HG02588 (cell line): ENCODE results near the gene ABLIM2.
"Not testable (repeated sequence)": the region's sequence is repeated elsewhere in the genome, so short reads cannot be mapped to it uniquely, and the experiment has no call there.

Experiments used
- ATAC-seq: cut with Tn5 transposase; IDR thresholded peaks from one replicate; pipeline ENCODE4 v1.9.1; 2021; ENCODE audit warnings: mild to moderate bottlenecking, moderate library complexity; ENCODE audit not compliant: unreplicated experiment

ABLIM2 gene

GRCh38 chr4:8142556-8142955 is 16.1 kb downstream of the ABLIM2 start:
- no peak for ATAC-seq

DNA sequence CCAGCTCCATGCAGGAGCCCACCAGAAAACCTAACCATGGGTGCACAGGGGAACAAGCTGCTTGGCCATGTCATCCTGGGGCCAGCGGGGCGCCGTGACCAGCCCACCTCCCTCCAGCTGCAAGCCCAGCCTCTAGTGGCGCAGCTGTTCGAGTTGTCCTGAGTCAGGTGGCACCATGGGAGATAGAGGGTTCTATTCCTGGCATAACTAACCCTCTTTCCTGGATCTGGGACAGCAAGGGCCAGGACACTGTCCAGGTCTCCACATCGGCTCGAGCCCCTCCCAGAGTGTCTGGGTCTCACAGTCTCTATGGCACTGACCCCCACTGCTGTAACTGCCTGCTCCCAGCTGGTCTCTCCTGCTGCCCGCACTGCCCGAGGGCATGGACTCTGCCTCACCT is 16.7 kb downstream of the ABLIM2 start:
- ATAC-seq = no peak

- no peak for ATAC-seq
Measured at GRCh38 chr4:8140915-8141314, 17.7 kb downstream of the ABLIM2 start.

- not testable (repeated sequence) for ATAC-seq
Measured at GRCh38 chr4:8139726-8140125, 18.9 kb downstream of the ABLIM2 start.

GRCh38 chr4:8136972-8137710 is 21.5 kb downstream of the ABLIM2 start:
- no peak for ATAC-seq

DNA sequence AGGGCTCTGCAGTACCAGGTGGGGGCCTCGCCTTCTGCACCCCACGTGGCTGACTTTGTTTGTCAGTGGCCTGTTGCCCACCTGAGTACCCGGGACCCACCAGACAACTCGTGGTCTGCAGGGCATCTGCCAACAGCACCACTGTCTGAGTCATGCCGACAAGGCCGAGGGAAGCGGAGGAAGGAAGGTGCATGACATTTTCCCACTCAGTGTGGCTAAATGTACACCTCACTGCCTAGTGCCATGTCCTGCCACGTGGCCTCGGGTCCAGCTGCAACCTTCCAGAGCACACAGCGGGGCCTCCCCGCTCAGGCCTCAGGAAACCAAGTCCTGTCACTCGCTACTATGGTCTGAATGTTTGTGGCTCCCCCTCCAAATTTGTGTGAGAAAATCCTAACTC is 22.1 kb downstream of the ABLIM2 start:
- no peak for ATAC-seq

DNA sequence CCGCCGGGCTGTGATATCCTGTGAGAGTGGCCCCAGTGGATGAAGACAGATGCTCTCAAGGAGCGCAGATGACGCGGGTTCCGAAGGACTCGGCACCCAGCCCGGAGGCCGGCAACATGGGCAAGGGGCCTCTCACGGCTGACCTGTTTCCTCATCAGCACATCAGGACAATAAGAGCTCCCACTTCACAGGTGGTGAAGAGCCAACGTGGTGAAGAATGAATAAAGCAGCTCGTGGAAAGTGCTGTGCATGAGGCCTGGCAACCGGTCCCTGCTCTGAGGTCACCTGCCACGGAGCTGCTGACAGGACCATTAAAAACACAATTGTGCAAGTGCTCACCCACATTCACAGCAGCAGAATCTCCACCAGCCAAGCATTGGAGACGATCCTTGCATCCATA is 22.9 kb downstream of the ABLIM2 start:
- ATAC-seq = no peak

- no peak for ATAC-seq
Measured at GRCh38 chr4:8133897-8134563, 24.6 kb downstream of the ABLIM2 start.

GRCh38 chr4:8132947-8133705 is 25.5 kb downstream of the ABLIM2 start:
- no peak for ATAC-seq

GRCh38 chr4:8132400-8132799 is 26.2 kb downstream of the ABLIM2 start:
- ATAC-seq = no peak

DNA sequence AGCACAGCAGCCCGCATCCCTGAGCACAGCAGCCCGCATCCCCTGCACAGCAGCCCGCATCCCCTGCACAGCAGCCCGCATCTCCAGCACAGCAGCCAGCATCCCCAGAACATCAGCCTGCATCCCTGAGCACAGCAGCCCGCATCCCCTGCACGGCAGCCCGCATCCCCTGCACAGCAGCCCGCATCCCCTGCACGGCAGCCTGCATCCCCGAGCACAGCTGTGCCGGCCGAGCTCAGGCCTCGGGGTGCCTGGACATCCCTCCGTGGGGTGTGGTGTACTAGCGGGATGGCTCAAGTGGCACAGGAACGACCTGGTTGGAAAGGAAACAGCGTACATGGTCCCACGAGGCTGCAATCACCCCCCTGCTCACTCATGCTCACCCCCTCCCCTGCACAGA is 26.8 kb downstream of the ABLIM2 start:
- ATAC-seq = no peak

GRCh38 chr4:8131210-8131609 is 27.4 kb downstream of the ABLIM2 start:
- no peak for ATAC-seq

- ATAC-seq = no peak
Measured at GRCh38 chr4:8130346-8131066, 28.1 kb downstream of the ABLIM2 start.

- ATAC-seq = no peak
Measured at GRCh38 chr4:8129785-8130184, 28.8 kb downstream of the ABLIM2 start.

DNA sequence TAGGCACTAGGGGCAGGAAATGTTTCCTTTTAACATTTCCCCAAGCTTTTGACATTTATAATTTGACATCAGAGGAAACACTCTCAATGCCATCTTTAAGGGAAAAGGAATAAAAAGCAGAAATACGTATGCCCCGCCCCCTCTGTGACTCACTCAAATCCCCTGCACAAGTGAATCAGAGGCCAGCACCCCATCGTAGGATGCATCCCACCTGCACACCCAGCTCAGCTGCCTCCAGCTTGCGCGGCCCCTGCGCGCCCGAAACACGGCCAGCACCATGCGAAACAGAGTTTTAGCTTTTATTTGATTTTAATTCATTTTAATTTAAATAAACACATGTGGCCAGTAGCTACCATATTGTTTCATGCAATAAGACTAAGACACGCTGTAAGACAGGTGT is 29.5 kb downstream of the ABLIM2 start:
- no peak for ATAC-seq

- no peak for ATAC-seq
Measured at GRCh38 chr4:8128100-8128856, 30.3 kb downstream of the ABLIM2 start.

DNA sequence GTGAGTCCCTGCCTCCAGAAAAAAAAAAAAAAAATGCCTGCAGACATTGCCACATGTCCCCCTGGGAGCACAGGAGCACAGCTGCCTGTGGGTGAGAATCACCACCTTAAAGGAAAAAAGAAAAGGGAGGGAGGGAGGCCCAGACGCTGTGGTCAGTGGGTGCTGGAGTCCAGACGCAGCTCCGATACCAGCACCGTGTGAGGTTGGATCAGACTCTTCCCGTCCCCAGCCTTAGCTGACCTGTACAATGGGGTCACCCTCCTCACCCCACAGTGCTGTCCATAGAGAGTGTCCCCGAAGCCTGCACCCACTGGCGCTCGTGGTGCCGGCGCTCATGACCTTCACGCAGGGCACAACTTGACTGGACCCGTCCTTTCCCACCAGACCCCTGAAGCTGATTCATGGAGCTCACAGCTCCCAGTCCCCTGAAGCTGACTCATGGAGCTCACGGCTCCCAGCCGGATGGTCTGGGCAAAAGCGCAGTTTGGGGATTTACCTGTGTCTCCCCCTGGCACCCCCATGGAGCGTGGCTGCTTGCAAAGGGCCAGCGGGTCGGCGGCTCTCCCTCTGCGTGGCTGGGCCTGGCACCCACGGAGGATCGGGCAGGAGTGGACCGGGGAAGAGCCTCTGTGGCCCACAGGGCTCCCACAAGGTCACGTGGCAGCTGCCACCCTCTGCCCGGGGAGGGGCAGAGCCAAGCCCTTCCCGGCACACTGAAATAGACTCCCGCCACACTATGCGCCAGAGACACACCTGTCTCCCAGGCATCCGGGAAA is 31.4 kb downstream of the ABLIM2 start:
- no peak for ATAC-seq

GRCh38 chr4:8126523-8126922 is 32.1 kb downstream of the ABLIM2 start:
- ATAC-seq = no peak

DNA sequence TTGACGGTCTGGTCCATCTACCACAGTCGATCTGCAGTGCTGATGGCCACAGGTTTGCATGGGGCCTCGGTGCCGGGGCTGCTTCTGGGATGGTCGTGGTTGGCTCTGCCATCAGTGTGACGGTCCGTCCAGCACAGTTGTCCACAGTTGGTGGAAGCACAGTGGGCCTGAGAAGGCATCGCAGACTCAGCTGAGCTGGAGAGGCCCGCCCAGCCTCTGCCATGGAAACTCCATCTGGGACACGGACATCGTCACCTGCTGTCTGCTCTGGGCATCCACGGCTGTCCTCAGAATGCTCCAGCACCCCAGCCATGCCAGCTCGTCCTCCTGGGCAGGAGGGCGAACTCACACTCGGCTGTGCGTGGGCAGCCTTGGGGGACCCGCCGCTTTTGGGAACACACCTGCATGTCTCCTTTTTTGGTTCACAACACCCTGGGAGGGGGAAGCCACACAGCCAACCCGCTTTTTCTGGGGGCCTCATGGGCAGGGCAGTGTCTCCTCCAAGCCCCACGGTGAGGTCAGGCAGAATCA is 33.0 kb downstream of the ABLIM2 start:
- ATAC-seq = no peak

- ATAC-seq = no peak
Measured at GRCh38 chr4:8123870-8124269, 34.7 kb downstream of the ABLIM2 start.
